HepG2 (cell line): Measurements from ENCODE around the gene POLRMT. TPM values are rescaled to one million over a fixed set of nuclear protein-coding genes. Genes with fewer than 3 reads are reported as not detected.
A peak's percentile ranks its signal among the peaks of the same experiment; 100 is the strongest.

Source experiments
- ATF5 ChIP-seq: sonication (generic); formaldehyde crosslinking; IDR thresholded peaks from 2 replicates; pipeline ENCODE4 v1.4.0; 2020; ENCODE audit warnings: mild to moderate bottlenecking, low read depth, missing genetic modification reagents
- ELF4 ChIP-seq: sonication (generic); formaldehyde crosslinking; IDR thresholded peaks from 2 replicates; pipeline ENCODE4 v1.5.0; 2020; ENCODE audit warnings: missing genetic modification reagents, mild to moderate bottlenecking, moderate library complexity, borderline replicate concordance
- HIC2 ChIP-seq: sonication (generic); formaldehyde crosslinking; IDR thresholded peaks from 2 replicates; pipeline ENCODE4 v1.9.0; 2022; ENCODE audit warnings: low read depth, missing genetic modification reagents
- KDM5B ChIP-seq: sonication (generic); formaldehyde crosslinking; IDR thresholded peaks from 2 replicates; pipeline ENCODE4 v1.4.0; 2020; ENCODE audit warnings: missing genetic modification reagents, mild to moderate bottlenecking, borderline replicate concordance
- NCOA1 ChIP-seq: sonication (generic); formaldehyde crosslinking; IDR thresholded peaks from 2 replicates; pipeline ENCODE4 v1.9.0; 2021; ENCODE audit warnings: missing genetic modification reagents
- NCOA2 ChIP-seq: sonication (generic); formaldehyde crosslinking; IDR thresholded peaks from 2 replicates; pipeline ENCODE4 v1.8.0; 2022; ENCODE audit warnings: inconsistent platforms
- NR2C2 ChIP-seq: sonication (generic); formaldehyde crosslinking; IDR thresholded peaks from 2 replicates; pipeline ENCODE4 v1.4.0; 2020; ENCODE audit warnings: missing genetic modification reagents, mild to moderate bottlenecking, moderate library complexity, borderline replicate concordance
- PHF5A ChIP-seq: IDR thresholded peaks from one replicate; pipeline ENCODE4 v1.6.1; 2018; ENCODE audit warnings: low read depth, missing genetic modification reagents; ENCODE audit not compliant: unreplicated experiment
- TCF12 ChIP-seq, 2 experiments: fragments of 450-650 bp in 1 of 2; sonication (generic) in 1 of 2; formaldehyde crosslinking in 1 of 2; IDR thresholded peaks; 2 replicates each; pipeline versions ENCODE4 v1.6.1 to v1.8.0; 2017 to 2022; ENCODE audit warnings: antibody characterized with exemption in 1 of 2, mild to moderate bottlenecking in 1 of 2, missing genetic modification reagents in 1 of 2, moderate library complexity in 1 of 2
- ZFP62 ChIP-seq: sonication (generic); formaldehyde crosslinking; IDR thresholded peaks from 2 replicates; pipeline ENCODE4 v1.4.0; 2020; ENCODE audit warnings: missing genetic modification reagents
- ZFP90 ChIP-seq: sonication (generic); formaldehyde crosslinking; IDR thresholded peaks from 2 replicates; pipeline ENCODE4 v1.8.0; 2022; ENCODE audit warnings: missing genetic modification reagents, mild to moderate bottlenecking, inconsistent platforms, borderline replicate concordance
- ZKSCAN5 ChIP-seq: sonication (generic); formaldehyde crosslinking; IDR thresholded peaks from 2 replicates; pipeline ENCODE4 v1.5.1; 2020; ENCODE audit warnings: mild to moderate bottlenecking, missing genetic modification reagents
- ZNF142 ChIP-seq: sonication (generic); formaldehyde crosslinking; IDR thresholded peaks from 2 replicates; pipeline ENCODE4 v1.4.0; 2020; ENCODE audit warnings: missing genetic modification reagents
- ZNF296 ChIP-seq: sonication (generic); formaldehyde crosslinking; conservative IDR thresholded peaks from 2 replicates; pipeline ENCODE4 v1.5.0; 2020; ENCODE audit warnings: mild to moderate bottlenecking, missing genetic modification reagents
- ZNF3 ChIP-seq: IDR thresholded peaks from 2 replicates; pipeline ENCODE4 v1.7.0; 2017; ENCODE audit warnings: inconsistent platforms
- ZNF768 ChIP-seq: sonication (generic); formaldehyde crosslinking; IDR thresholded peaks from 2 replicates; pipeline ENCODE4 v1.4.0; 2020; ENCODE audit warnings: missing genetic modification reagents
- ZNF772 ChIP-seq: sonication (generic); formaldehyde crosslinking; IDR thresholded peaks from 2 replicates; pipeline ENCODE4 v1.5.0; 2020; ENCODE audit warnings: mild to moderate bottlenecking, missing genetic modification reagents
- ZNF83 ChIP-seq: sonication (generic); formaldehyde crosslinking; IDR thresholded peaks from 2 replicates; pipeline ENCODE4 v1.4.0; 2020; ENCODE audit warnings: missing genetic modification reagents, mild to moderate bottlenecking, borderline replicate concordance
- polyA plus RNA-seq, 8 experiments: library from polyadenylated mRNA; depleted of rRNA in 3 of 8; stranded (reverse) in 7 of 8; unstranded in 1 of 8; fragments of >200 nt; fragmentation: Illumina TruSeq in 4 of 8; extraction: Trizol in 4 of 8; gene quantifications; 2 replicates each; pipeline versions ENCODE4 v1.2.1 to v1.2.3, GENCODE V29; 2011 to 2016; ENCODE audit warnings: low read depth in 4 of 8, missing spikeins in 1 of 8, mixed read lengths in 1 of 8; ENCODE audit not compliant: insufficient read depth in 1 of 8
- total RNA-seq, 5 experiments: library from RNA; depleted of rRNA; stranded (reverse); fragments of >200 nt; fragmentation: Illumina TruSeq; extraction: Trizol; gene quantifications; 2 replicates each; pipeline ENCODE4 v1.2.3, GENCODE V29; 2016; ENCODE audit warnings: low read depth in 1 of 5
- TF ChIP-seq, protein P1 (sequence below): sonication (generic); formaldehyde crosslinking; IDR thresholded peaks from 2 replicates; pipeline ENCODE4 v1.5.1; 2020; ENCODE audit warnings: missing genetic modification reagents, mild to moderate bottlenecking, borderline replicate concordance

POLRMT gene
- total and polyA plus RNA-seq, 2 of the 13 experiments (the other 11 are each of a cell fraction or from before 2014, with no cell fraction given) = 78.0 to 101 TPM

GRCh38 chr19:664913-665443, 31.6 kb upstream of the POLRMT start (continued):
- TF ChIP-seq ZNF142 (CRISPR knock-in tag) (no peak; the same call in 1 of the 2 replicates), ZKSCAN5 (CRISPR knock-in tag) (no peak), PHF5A (CRISPR knock-in tag) (no peak), ATF5 (no peak), ZFP90 (CRISPR knock-in tag) (no peak), TCF12 (IDR thresholded peaks at IDR 0.05) (no peak), TCF12 (CRISPR knock-in tag; IDR thresholded peaks at IDR 0.05) (0 out of 2 replicates have a peak, but pooled peaks have one; percentile 62), ZNF772 (CRISPR knock-in tag) (no peak), NCOA2 (CRISPR knock-in tag) (peak; percentile 31; the same call in 1 of the 2 replicates), ZNF296 (no peak), ZNF83 (CRISPR knock-in tag) (peak; percentile 95), ELF4 (no peak), NCOA1 (CRISPR knock-in tag) (0 out of 2 replicates have a peak, but pooled peaks have one; percentile 89), ZFP62 (CRISPR knock-in tag) (no peak), KDM5B (peak; percentile 80; the same call in 1 of the 2 replicates), ZNF3 (no peak), NR2C2 (CRISPR knock-in tag) (no peak), HIC2 (CRISPR knock-in tag) (no peak), ZNF768 (CRISPR knock-in tag) (peak; percentile 77)
- TF ChIP-seq, protein P1, sequence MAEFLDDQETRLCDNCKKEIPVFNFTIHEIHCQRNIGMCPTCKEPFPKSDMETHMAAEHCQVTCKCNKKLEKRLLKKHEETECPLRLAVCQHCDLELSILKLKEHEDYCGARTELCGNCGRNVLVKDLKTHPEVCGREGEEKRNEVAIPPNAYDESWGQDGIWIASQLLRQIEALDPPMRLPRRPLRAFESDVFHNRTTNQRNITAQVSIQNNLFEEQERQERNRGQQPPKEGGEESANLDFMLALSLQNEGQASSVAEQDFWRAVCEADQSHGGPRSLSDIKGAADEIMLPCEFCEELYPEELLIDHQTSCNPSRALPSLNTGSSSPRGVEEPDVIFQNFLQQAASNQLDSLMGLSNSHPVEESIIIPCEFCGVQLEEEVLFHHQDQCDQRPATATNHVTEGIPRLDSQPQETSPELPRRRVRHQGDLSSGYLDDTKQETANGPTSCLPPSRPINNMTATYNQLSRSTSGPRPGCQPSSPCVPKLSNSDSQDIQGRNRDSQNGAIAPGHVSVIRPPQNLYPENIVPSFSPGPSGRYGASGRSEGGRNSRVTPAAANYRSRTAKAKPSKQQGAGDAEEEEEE (CRISPR knock-in tag) = no peak
